ENCODE measurements around the gene RBM15. TPM values are rescaled to one million over a fixed set of nuclear protein-coding genes. Genes with fewer than 3 reads are reported as not detected.

Gene RBM15
- polyA plus RNA-seq, 1 of the 3 experiments (the other 2 are of a cell fraction) = 3.8 TPM

GRCh38 chr1:110350360-110350759, 11.2 kb downstream of the RBM15 start:
- peaks cover 1% of the 10 kb centered on the region for H3F3A ChIP-seq (replicated peaks; ENCODE audit: insufficient read depth)
- no peaks in the 10 kb centered on the region for H3K9me2 ChIP-seq
- peaks cover 46% of the 10 kb centered on the region; the same call in 1 of the 2 replicates for H4K20me1 ChIP-seq (ENCODE audit: insufficient read depth)
- H3K4me1 ChIP-seq (ENCODE audit: control insufficient read depth in 1 of 2, insufficient read depth in 2 of 2, low read depth in 1 of 2, low read length in 1 of 2) = peaks cover 17 to 18% of the 10 kb centered on the region in 2 experiments; a peak in 3 of 4 replicates
- DNase-seq = no peak
- POLR2A ChIA-PET = interaction anchor here (1.7 kb wide), 1 partner anchor 12 kb away, joined by 4 read pairs; no protein-coding TSS in a partner anchor
- peaks cover 26 to 49% of the 10 kb centered on the region in 2 experiments for H3K36me3 ChIP-seq (replicated peaks in 1 of 2; ENCODE audit: control insufficient read depth in 1 of 2, insufficient read depth in 2 of 2, low read length in 1 of 2)
- WGBS (ENCODE audit: low lambda C conversion rate) = 100% methylated on average over 2 of the region's 2 CpGs
- TF ChIP-seq MEF2A (IDR thresholded peaks at IDR 0.05; ENCODE audit: borderline replicate concordance, low read depth) (no peak), NRF1 (IDR thresholded peaks at IDR 0.05; ENCODE audit: low read depth, low read length) (no peak), TAF1 (IDR thresholded peaks at IDR 0.05; ENCODE audit: borderline replicate concordance, low read depth, low read length) (no peak), RCOR1 (IDR thresholded peaks at IDR 0.05; ENCODE audit: low read length) (no peak), EP300 (IDR thresholded peaks at IDR 0.05; ENCODE audit: borderline replicate concordance in 1 of 2, low read depth in 1 of 2, low read length in 1 of 2) (no peak), JUND (IDR thresholded peaks at IDR 0.05) (no peak), MXI1 (IDR thresholded peaks at IDR 0.05; ENCODE audit: low read depth, low read length) (no peak), RXRA (IDR thresholded peaks at IDR 0.05; ENCODE audit: borderline replicate concordance, low read depth) (no peak), REST (IDR thresholded peaks at IDR 0.05; ENCODE audit: low read depth, low read length) (no peak), RFX5 (IDR thresholded peaks at IDR 0.05; ENCODE audit: low read length) (no peak), EZH2phosphoT487 (IDR thresholded peaks at IDR 0.05; ENCODE audit: borderline replicate concordance, low read depth) (no peak), YY1 (IDR thresholded peaks at IDR 0.05; ENCODE audit: low read depth) (no peak), SIN3A (IDR thresholded peaks at IDR 0.05; ENCODE audit: borderline replicate concordance, low read depth, low read length) (no peak), ZBTB33 (IDR thresholded peaks at IDR 0.05; ENCODE audit: borderline replicate concordance, low read depth) (no peak)
- H3K9ac ChIP-seq = no peak overlapping the region
- H3K4me3 ChIP-seq (ENCODE audit: low read depth in 2 of 2, low read length in 1 of 2) = no peak overlapping the region
- no peak overlapping the region; a peak in 1 of 4 replicates for H3K27ac ChIP-seq (ENCODE audit: low read depth in 2 of 2, low read length in 1 of 2)
- peaks cover 99% of the 10 kb centered on the region for H3K79me2 ChIP-seq (ENCODE audit: insufficient read depth)
- no peak overlapping the region for H2AFZ ChIP-seq (ENCODE audit: low read depth)
- no peaks in the 10 kb centered on the region for H3K27me3 ChIP-seq (ENCODE audit: insufficient read depth)
- H3K9me3 ChIP-seq = no peaks in the 10 kb centered on the region
- H3K4me2 ChIP-seq = no peak overlapping the region
- CTCF ChIA-PET = interaction anchor here (0.6 to 4.1 kb wide), 3 partner anchors 12 to 174 kb away, joined by 3 to 20 read pairs (median 8); partner anchors contain the start of gene RBM15

Data from SK-N-SH (cell line).